ENCODE results near the gene SHROOM2. TPM values are rescaled to one million over a fixed set of nuclear protein-coding genes. Genes with fewer than 3 reads are reported as not detected.
A peak's percentile ranks its signal among the peaks of the same experiment; 100 is the strongest.

Gene SHROOM2
- polyA plus RNA-seq, 1 experiment = 1.1 TPM

DNA sequence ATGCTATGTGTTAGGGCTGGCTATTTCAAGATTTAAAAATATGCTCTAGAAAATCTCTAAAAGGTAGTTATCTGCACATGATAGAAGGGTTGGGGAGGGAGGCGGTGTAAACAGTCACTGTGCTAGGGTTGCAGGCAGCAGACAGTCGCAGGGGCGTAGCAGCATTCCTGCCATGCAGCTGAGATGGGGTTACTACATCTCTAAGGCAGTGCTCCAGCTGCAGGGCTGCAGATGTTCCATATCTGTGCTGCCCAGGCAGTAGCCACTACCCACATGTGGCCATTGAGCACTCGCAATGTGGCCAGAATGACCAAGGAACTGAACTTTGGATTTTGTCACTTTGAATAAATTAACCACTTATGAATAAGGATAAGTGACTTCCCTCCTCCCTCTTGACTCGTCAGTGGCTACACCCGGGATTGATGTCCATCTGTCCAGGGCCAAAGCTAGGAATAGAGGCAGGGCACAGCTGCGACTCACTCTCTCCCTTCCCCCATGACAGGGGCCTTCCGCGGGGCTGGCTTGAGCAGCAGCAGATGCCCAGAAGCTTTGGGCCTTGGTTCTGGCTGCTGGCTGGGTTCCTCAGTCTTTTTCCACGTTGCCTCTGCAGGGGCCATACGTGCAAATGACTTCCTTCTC is 101.5 kb downstream of the SHROOM2 start:
- ChIA-PET POLR2A (no interaction called here), CTCF (interaction anchor here (0.7 to 2.0 kb wide), 4 partner anchors 10 to 108 kb away, joined by 3 to 5 read pairs (median 4); no protein-coding TSS in a partner anchor)
- no peak for DNase-seq (ENCODE audit: low read depth)
- TF ChIP-seq, protein P1, sequence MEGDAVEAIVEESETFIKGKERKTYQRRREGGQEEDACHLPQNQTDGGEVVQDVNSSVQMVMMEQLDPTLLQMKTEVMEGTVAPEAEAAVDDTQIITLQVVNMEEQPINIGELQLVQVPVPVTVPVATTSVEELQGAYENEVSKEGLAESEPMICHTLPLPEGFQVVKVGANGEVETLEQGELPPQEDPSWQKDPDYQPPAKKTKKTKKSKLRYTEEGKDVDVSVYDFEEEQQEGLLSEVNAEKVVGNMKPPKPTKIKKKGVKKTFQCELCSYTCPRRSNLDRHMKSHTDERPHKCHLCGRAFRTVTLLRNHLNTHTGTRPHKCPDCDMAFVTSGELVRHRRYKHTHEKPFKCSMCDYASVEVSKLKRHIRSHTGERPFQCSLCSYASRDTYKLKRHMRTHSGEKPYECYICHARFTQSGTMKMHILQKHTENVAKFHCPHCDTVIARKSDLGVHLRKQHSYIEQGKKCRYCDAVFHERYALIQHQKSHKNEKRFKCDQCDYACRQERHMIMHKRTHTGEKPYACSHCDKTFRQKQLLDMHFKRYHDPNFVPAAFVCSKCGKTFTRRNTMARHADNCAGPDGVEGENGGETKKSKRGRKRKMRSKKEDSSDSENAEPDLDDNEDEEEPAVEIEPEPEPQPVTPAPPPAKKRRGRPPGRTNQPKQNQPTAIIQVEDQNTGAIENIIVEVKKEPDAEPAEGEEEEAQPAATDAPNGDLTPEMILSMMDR (IDR thresholded peaks at IDR 0.05; ENCODE audit: insufficient read depth, low read depth, low read length) = no peak
- no peaks in the 10 kb centered on the region for H3K36me3 ChIP-seq (ENCODE audit: control insufficient read depth, insufficient read depth, low read length)
- no peak overlapping the region for H3K4me3 ChIP-seq (ENCODE audit: low read depth, low read length)
- peaks cover 3% of the 10 kb centered on the region; the same call in 1 of the 2 replicates for H3K27me3 ChIP-seq (ENCODE audit: control insufficient read depth, insufficient read depth, low read length)

GRCh38 chrX:9888953-9889470 is 102.8 kb downstream of the SHROOM2 start:
- CTCF ChIA-PET = interaction anchor here (0.8 kb wide), 2 partner anchors 8 to 17 kb away, joined by 3 read pairs; no protein-coding TSS in a partner anchor
- DNase-seq (ENCODE audit: low read depth) = peak; percentile 55
- Histone ChIP-seq H3K4me3 (ENCODE audit: low read depth, low read length) (no peak overlapping the region), H3K27me3 (ENCODE audit: control insufficient read depth, insufficient read depth, low read length) (peaks cover 3% of the 10 kb centered on the region; the same call in 1 of the 2 replicates), H3K36me3 (ENCODE audit: control insufficient read depth, insufficient read depth, low read length) (no peaks in the 10 kb centered on the region)
- TF ChIP-seq, protein P1 (IDR thresholded peaks at IDR 0.05; ENCODE audit: insufficient read depth, low read depth, low read length) = no peak
- POLR2A ChIA-PET = no interaction called here

DNA sequence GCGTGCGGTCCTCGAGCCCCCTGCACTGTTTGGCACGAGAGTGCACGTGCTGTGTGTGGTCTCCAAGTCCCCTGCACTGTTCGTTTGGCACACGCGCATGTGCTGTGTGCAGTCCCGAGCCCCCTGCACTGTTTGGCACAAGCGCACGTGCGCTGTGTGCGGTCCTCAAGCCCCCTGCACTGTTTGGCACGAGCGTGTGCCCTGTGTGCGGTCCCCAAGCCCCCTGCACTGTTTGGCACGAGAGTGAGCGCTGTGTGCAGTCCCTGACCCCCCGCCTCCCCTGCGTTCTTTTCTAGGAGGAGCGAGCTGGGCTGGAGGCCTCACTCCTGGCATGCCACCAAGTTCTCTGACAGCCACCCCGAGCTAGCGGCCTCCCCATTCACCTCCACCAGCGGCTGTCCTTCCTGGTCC is 104.5 kb downstream of the SHROOM2 start:
- CTCF ChIA-PET = interaction anchor here (0.7 to 1.1 kb wide), 2 partner anchors 229 to 285 kb away, joined by 3 to 5 read pairs; no protein-coding TSS in a partner anchor
- DNase-seq (ENCODE audit: low read depth) = no peak
- H3K27me3 ChIP-seq (ENCODE audit: control insufficient read depth, insufficient read depth, low read length) = peaks cover 3% of the 10 kb centered on the region; the same call in 1 of the 2 replicates
- POLR2A ChIA-PET = no interaction called here
- H3K36me3 ChIP-seq (ENCODE audit: control insufficient read depth, insufficient read depth, low read length) = no peaks in the 10 kb centered on the region
- TF ChIP-seq, protein P1 (IDR thresholded peaks at IDR 0.05; ENCODE audit: insufficient read depth, low read depth, low read length) = no peak
- no peak overlapping the region for H3K4me3 ChIP-seq (ENCODE audit: low read depth, low read length)

DNA sequence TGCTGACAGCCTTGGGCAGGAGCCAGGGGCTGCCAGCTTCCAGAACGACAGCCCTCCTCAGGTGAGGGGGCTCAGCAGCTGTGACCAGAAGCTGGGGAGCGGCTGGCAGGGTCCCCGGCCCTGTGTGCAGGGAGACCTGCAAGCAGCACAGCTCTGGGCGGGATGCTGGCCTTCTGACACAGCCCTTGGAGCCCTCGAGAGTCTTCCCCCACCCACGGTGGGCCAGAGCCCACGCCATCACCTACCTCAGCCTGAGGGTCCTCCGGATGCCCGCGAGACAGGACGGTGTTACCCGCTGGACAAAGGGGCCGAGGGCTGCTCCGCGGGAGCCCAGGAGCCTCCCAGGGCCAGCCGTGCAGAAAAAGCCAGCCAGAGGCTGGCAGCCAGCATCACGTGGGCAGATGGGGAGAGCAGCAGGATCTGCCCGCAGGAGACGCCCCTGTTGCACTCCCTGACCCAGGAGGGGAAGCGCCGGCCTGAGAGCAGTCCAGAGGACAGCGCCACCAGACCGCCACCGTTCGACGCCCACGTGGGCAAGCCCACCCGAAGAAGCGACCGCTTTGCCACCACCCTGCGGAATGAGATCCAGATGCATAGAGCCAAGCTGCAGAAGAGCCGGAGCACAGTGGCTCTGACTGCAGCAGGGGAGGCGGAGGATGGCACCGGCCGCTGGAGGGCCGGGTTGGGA is 109.1 kb downstream of the SHROOM2 start:
- ChIA-PET POLR2A (no interaction called here), CTCF (no interaction called here)
- Histone ChIP-seq H3K4me3 (ENCODE audit: low read depth, low read length) (no peak overlapping the region), H3K27me3 (ENCODE audit: control insufficient read depth, insufficient read depth, low read length) (no peaks in the 10 kb centered on the region), H3K36me3 (ENCODE audit: control insufficient read depth, insufficient read depth, low read length) (no peaks in the 10 kb centered on the region)
- TF ChIP-seq, protein P1 (IDR thresholded peaks at IDR 0.05; ENCODE audit: insufficient read depth, low read depth, low read length) = no peak
- DNase-seq (ENCODE audit: low read depth) = no peak

DNA sequence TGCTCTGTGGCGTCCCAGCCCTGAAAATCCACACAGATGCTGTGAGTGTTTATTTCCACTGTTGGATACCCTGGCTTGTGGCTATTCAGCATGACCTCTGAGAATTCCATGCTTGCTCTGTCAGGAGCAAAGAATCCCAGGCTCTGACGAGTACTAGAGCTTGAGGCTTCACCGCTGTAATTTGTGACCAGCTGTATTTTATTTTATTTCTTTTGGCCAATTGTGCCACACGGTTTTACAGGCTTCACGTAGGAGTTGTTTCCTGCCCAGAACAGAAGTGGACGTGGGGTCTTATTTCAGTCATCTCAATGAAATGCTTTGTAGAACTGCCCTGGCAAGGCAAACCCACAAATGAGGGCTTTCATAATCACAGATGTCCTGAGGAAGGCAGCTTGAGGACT is 111.5 kb downstream of the SHROOM2 start:
- CTCF ChIA-PET = interaction anchor here (1.1 to 1.8 kb wide), 4 partner anchors 11 to 222 kb away, joined by 3 to 5 read pairs (median 4); no protein-coding TSS in a partner anchor
- TF ChIP-seq, protein P1 (IDR thresholded peaks at IDR 0.05; ENCODE audit: insufficient read depth, low read depth, low read length) = no peak
- H3K27me3 ChIP-seq (ENCODE audit: control insufficient read depth, insufficient read depth, low read length) = no peaks in the 10 kb centered on the region
- no peak overlapping the region for H3K4me3 ChIP-seq (ENCODE audit: low read depth, low read length)
- POLR2A ChIA-PET = no interaction called here
- DNase-seq (ENCODE audit: low read depth) = peak; percentile 93
- no peaks in the 10 kb centered on the region for H3K36me3 ChIP-seq (ENCODE audit: control insufficient read depth, insufficient read depth, low read length)
